Measurements from ENCODE around the gene ADAMTS3. TPM values are rescaled to one million over a fixed set of nuclear protein-coding genes. Genes with fewer than 3 reads are reported as not detected.

Gene ADAMTS3
- total RNA-seq, 1 experiment from 2014 or later, result 0.39 TPM

DNA sequence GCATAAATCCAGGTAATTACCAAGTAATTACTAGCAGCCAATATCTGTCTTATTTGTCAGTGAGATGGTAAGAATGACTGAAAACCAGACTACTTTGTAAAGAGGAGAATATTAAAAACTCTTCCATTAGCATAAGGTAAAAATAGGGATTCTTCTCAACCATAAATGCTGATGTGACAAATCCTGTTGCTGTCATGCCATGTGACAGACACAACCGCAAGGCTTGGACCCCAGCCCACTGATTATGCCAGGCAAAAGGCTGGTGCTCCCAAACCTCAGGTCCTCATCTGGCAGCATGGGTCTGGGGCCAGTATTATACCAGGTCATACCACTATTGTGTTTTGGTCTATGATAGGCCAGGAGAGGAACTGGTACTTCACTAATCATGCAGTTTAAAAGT, 181.1 kb downstream of the ADAMTS3 start:
- in situ Hi-C loops (cut with HindIII; ENCODE audit: low pct_unique_long_range_greater_than_20kb, low sequenced_read_pairs), result no loop called here
- BruUV-seq (replicated peaks), result no TSS peak

DNA sequence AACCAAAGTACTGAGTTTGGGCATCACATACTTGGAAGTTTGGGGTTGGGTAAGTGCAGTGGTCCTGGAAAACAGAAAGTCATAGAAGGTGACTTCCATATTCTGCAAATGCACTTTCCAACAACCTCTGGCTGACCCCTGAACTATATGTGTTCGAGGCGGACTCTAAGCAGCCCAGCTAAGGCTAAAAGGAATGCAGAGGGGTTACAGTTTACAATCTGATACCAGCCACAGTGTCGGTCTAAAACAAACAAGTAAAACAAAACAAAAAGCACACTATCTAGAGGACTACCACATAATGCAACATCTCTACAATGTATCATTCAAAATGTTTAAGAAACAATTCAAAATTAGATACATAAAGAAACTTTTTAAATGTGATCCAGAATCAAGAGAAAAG, 185.6 kb downstream of the ADAMTS3 start:
- TF ChIP-seq, protein P1, sequence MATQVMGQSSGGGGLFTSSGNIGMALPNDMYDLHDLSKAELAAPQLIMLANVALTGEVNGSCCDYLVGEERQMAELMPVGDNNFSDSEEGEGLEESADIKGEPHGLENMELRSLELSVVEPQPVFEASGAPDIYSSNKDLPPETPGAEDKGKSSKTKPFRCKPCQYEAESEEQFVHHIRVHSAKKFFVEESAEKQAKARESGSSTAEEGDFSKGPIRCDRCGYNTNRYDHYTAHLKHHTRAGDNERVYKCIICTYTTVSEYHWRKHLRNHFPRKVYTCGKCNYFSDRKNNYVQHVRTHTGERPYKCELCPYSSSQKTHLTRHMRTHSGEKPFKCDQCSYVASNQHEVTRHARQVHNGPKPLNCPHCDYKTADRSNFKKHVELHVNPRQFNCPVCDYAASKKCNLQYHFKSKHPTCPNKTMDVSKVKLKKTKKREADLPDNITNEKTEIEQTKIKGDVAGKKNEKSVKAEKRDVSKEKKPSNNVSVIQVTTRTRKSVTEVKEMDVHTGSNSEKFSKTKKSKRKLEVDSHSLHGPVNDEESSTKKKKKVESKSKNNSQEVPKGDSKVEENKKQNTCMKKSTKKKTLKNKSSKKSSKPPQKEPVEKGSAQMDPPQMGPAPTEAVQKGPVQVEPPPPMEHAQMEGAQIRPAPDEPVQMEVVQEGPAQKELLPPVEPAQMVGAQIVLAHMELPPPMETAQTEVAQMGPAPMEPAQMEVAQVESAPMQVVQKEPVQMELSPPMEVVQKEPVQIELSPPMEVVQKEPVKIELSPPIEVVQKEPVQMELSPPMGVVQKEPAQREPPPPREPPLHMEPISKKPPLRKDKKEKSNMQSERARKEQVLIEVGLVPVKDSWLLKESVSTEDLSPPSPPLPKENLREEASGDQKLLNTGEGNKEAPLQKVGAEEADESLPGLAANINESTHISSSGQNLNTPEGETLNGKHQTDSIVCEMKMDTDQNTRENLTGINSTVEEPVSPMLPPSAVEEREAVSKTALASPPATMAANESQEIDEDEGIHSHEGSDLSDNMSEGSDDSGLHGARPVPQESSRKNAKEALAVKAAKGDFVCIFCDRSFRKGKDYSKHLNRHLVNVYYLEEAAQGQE (IDR thresholded peaks at IDR 0.05; ENCODE audit: insufficient read depth in 1 of 2, low read depth in 2 of 2, low read length in 1 of 2), result no peak
- TF ChIP-seq, protein P2, sequence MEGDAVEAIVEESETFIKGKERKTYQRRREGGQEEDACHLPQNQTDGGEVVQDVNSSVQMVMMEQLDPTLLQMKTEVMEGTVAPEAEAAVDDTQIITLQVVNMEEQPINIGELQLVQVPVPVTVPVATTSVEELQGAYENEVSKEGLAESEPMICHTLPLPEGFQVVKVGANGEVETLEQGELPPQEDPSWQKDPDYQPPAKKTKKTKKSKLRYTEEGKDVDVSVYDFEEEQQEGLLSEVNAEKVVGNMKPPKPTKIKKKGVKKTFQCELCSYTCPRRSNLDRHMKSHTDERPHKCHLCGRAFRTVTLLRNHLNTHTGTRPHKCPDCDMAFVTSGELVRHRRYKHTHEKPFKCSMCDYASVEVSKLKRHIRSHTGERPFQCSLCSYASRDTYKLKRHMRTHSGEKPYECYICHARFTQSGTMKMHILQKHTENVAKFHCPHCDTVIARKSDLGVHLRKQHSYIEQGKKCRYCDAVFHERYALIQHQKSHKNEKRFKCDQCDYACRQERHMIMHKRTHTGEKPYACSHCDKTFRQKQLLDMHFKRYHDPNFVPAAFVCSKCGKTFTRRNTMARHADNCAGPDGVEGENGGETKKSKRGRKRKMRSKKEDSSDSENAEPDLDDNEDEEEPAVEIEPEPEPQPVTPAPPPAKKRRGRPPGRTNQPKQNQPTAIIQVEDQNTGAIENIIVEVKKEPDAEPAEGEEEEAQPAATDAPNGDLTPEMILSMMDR (IDR thresholded peaks at IDR 0.05), result no peak
- no peak for TF ChIP-seq POLR2AphosphoS5 (IDR thresholded peaks at IDR 0.05; ENCODE audit: low read depth, low read length)
- H3K4me1 ChIP-seq (ENCODE audit: control insufficient read depth, insufficient read depth, low read length), result no peaks in the 10 kb centered on the region
- ATAC-seq, result no peak
- H3K4me3 ChIP-seq (ENCODE audit: low read depth in 2 of 2, low read length in 2 of 2), result no peak overlapping the region
- ChIA-PET POLR2A (no interaction called here), CTCF (no interaction called here)
- no peak for DNase-seq (ENCODE audit: low read depth, low spot score)
- no peaks in the 10 kb centered on the region for H3K9me3 ChIP-seq (ENCODE audit: control insufficient read depth, insufficient read depth, low read depth, low read length)
- H3K36me3 ChIP-seq (ENCODE audit: control insufficient read depth, insufficient read depth, low read length), result no peaks in the 10 kb centered on the region
- no peaks in the 10 kb centered on the region for H3K27me3 ChIP-seq (ENCODE audit: control insufficient read depth, insufficient read depth, low read length)
- H3K27ac ChIP-seq (ENCODE audit: low read length), result no peak overlapping the region
- no TSS peak for BruUV-seq (replicated peaks)
- in situ Hi-C loops (cut with HindIII; ENCODE audit: low pct_unique_long_range_greater_than_20kb, low sequenced_read_pairs) (no loop called here), intact Hi-C loops (cut with micrococcal nuclease; ENCODE audit: unreplicated experiment) (no loop called here)

More for the DNA sequence above, 181.1 kb downstream of the ADAMTS3 start:
- no peaks in the 10 kb centered on the region for H3K9me3 ChIP-seq (ENCODE audit: control insufficient read depth, insufficient read depth, low read depth, low read length)
- no peak overlapping the region for H3K27ac ChIP-seq (ENCODE audit: low read length)
- ATAC-seq (no peak), DNase-seq (ENCODE audit: low read depth, low spot score) (no peak)
- no peak overlapping the region for H3K4me3 ChIP-seq (ENCODE audit: low read depth in 2 of 2, low read length in 2 of 2)
- H3K4me1 ChIP-seq (ENCODE audit: control insufficient read depth, insufficient read depth, low read length), result no peaks in the 10 kb centered on the region
- CTCF ChIA-PET, result no interaction called here
- no peaks in the 10 kb centered on the region for H3K27me3 ChIP-seq (ENCODE audit: control insufficient read depth, insufficient read depth, low read length)
- TF ChIP-seq, protein P2 (IDR thresholded peaks at IDR 0.05), result no peak
- TF ChIP-seq TCF7L2 (IDR thresholded peaks at IDR 0.05; ENCODE audit: low read depth, low read length) (no peak), POLR2AphosphoS5 (IDR thresholded peaks at IDR 0.05; ENCODE audit: low read depth, low read length) (no peak), SIN3A (IDR thresholded peaks at IDR 0.05; ENCODE audit: borderline replicate concordance, insufficient read depth, low read depth, low read length) (no peak)
- TF ChIP-seq, protein P1 (IDR thresholded peaks at IDR 0.05; ENCODE audit: insufficient read depth in 1 of 2, low read depth in 2 of 2, low read length in 1 of 2), result no peak
- intact Hi-C loops (cut with micrococcal nuclease; ENCODE audit: unreplicated experiment), result no loop called here
- POLR2A ChIA-PET, result no interaction called here
- no peaks in the 10 kb centered on the region for H3K36me3 ChIP-seq (ENCODE audit: control insufficient read depth, insufficient read depth, low read length)

Data from Panc1 (cell line).